Keratinocyte (primary cell): ENCODE results near the gene OR5H1.

Experiments
- CTCF ChIP-seq, 3 experiments: IDR thresholded peaks in 1 of 3; conservative IDR thresholded peaks in 1 of 3; optimal IDR thresholded peaks in 1 of 3; 2 replicates in 2 of 3; 3 replicates in 1 of 3; pipeline versions ENCODE3 to v1.5.1; 2011; ENCODE audit warnings: low read length in 3 of 3, mild to moderate bottlenecking in 3 of 3, moderate library complexity in 2 of 3, control low read depth in 1 of 3, inconsistent platforms in 1 of 3; ENCODE audit not compliant: insufficient read depth in 2 of 3; ENCODE audit errors: extremely low read depth in 1 of 3
- EZH2 ChIP-seq: IDR thresholded peaks from one replicate; pipeline ENCODE4 v1.6.1; 2012; ENCODE audit warnings: inconsistent platforms, mild to moderate bottlenecking, low read length, moderate library complexity

- TF ChIP-seq CTCF (optimal IDR thresholded peaks at IDR 0.05 in 1 of 3, IDR thresholded peaks at IDR 0.05 in 1 of 3, conservative IDR thresholded peaks at IDR 0.05 in 1 of 3; ENCODE audit: extremely low read depth in 1 of 3, insufficient read depth in 2 of 3, low read length in 3 of 3) (no peak), EZH2 (no peak)
Measured at GRCh38 chr3:98099848-98100247, 30.7 kb upstream of the OR5H1 start.
